Frontal cortex (tissue), 4 donors: ENCODE data around the gene MYLK2. TPM values are rescaled to one million over a fixed set of nuclear protein-coding genes. Genes with fewer than 3 reads are reported as not detected.
A peak's percentile ranks its signal among the peaks of the same experiment; 100 is the strongest.

Experiments
- DNase-seq, 2 donors: peaks; one replicate each; pipeline ENCODE4 v3.0.0; 2012; ENCODE audit warnings: low spot score in 2 of 2
- FAIRE-seq: peaks from 2 replicates; lab custom pipeline; 2012; peaks lifted over from hg19 to GRCh38; lab: Jason Lieb, UNC
- small RNA-seq: library from RNA; depleted of rRNA; stranded (forward); fragments of <200 nt; gene quantifications from one replicate; pipeline ENCODE3, GENCODE V24; 2014
- total RNA-seq: library from RNA; depleted of rRNA; stranded (reverse); fragments of >200 nt; gene quantifications from one replicate; pipeline ENCODE4 v1.2.3, GENCODE V29; 2014
- donor health status: control.
- donor health status: control.
- donor health status: control.

The MYLK2 gene
- total RNA-seq, 1 donor from 2014 or later = 0.82 TPM

DNA sequence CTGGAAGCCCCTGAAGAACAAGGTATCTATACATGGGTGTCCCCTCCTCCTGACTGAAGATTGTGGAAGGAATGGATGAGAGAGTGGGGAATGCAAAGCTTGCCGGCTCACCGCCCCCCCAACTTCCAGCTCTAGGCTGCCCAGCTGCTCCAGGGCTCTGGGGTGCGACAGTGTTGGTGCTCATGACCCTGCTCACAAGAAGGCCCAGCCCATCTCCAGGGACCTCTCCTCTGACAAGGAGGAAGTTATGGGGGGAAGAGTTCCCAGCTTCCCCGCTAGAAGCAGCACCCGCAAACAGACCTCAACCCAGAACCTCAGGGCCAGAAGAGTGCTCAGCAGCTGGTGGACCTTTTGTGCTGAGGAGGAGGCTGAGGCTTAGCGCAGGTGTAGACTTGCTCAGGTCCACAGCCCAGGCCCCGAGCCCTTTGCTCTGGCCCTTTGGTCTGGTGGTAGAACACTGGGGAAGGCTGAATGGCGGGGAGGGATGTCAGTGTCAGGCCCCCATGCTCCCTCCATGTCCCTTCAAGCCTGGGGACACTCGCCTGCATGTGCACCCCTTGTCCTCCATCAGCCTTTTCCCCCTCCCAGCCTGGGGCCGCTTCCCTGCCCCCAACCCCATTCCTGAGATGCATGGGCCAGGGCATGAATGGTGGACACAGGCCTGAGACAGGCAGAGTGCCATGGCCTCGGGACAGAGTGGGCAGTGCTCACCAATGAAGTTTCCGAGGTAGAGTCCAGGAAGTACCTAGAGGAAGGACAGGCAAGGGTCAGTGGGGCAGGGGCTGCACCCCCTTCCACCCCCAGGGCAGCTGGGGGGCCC, 49.9 kb downstream of the MYLK2 start:
- no peak for FAIRE-seq
- DNase-seq = no peak

DNA sequence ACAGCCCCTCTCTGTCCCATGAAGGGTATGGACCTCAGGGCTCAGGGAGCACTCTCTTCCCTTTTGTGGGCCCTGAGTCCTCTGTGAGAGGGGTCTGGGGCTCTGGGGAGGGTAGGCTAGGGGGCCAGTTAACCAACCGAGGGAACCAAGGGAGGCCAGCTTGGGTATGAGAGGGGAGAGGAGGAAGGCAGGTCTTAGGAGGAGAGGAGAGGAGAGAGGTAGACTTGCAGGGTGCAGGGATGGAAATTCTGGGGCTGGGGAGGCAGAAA, 50.5 kb downstream of the MYLK2 start:
- DNase-seq (no peak), FAIRE-seq (no peak)

DNA sequence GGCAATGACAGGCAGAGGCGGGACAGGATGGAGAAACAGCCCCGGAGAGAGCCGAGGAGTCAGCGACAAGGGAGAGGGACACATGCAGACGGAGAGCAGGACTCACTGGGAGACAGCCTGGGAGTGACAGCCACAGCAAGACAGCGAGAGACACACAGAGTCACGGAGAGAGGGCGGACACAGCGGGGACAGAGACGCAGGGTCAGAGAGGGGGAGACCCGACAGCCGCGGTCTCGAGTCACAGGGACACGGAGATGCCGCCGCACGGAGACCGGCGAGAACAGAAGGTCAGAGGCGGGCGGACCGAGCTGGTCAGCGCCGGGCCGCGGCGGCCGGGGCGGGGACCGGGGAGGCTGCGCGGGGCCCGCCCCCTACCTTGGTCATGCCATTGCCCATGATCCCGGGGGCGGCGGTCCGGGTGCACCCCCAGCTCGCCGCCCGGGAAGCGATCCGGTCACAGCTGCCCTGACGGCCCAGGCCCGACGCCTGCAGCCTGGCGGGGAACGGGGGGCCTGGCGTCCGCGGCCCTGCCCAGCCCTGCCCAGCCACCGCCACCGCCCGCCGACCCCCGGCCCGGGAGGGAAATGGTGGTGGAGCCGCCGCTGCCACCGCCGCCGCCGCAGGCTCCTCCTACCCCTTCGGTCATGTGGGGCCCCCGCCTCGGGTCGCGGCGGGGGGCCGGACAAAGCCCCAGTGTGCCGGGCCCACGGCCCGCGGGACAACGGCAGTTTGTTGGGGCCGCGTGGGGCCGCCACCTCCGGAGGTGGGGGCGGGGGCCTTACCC, 51.0 kb downstream of the MYLK2 start, which contains the start of the genes DUSP15 and TTLL9:
Gene DUSP15 (minus strand): TSS at position 586 of the 784 bp plus-strand sequence. CDS start 190 bp downstream, at position 396.
Gene TTLL9 (plus strand): TSS at position 693 of the 784 bp plus-strand sequence. CDS start 493 bp downstream, outside the sequence.
- peak; percentile 84 to 89 for DNase-seq
- FAIRE-seq = no peak

DNA sequence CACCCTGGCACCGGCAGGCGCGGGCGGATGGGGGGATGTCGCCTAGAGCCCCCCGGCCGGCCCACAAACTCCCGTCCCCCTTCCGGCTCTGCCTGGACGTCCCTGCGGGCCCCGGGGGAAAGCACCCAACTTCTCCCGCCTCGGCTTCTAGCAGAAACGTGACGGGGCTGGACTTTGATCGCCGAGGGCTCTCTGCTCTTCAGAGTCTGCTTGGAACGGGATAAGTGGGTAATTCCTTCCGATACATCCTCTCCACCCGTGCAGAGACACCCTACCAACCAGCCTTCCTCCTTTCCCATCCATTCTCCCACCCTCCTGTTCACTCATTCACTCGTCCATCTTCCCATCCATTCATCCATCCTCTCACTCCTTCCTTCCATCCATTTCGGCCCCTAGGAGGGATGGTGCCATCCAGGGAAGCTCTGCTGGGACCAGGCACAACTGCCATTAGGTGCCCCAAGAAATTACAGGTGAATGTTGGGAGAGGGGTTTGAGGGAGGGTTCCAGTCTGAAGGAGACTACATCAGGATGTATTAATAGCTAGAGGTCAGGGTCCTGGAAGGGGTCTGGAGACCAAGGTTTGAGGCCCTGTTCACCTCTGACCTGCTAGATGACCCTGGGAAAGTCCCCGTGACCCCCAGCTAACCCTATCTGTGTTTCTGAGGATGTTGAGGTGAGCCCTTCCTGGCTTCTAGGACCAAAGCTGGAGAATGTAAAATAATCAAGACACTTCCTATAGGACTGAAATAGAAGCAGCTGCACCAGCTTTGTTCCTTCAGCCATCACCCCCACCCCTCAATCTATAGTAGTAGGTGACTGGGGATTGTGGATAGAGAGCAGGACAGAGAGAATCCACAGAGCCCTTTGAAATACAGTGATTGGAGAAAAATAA, 51.8 kb downstream of the MYLK2 start:
- no peak for DNase-seq
- no peak for FAIRE-seq

DNA sequence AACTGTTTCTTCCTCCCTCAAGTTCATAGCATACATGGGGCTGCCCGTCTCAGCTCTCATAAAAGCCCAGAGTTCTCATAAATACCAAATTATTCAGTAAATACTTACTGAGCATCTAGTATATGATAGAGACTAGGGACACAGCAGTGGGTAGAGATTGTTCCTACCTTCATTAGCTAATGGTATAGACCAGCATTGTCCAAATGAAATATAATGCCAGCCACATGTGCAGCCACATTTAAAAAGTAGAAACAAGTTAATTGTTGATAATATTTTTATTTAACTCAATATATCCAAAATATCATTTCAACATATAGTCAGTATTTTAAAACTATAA, 52.4 kb downstream of the MYLK2 start:
- DNase-seq (no peak), FAIRE-seq (no peak)

DNA sequence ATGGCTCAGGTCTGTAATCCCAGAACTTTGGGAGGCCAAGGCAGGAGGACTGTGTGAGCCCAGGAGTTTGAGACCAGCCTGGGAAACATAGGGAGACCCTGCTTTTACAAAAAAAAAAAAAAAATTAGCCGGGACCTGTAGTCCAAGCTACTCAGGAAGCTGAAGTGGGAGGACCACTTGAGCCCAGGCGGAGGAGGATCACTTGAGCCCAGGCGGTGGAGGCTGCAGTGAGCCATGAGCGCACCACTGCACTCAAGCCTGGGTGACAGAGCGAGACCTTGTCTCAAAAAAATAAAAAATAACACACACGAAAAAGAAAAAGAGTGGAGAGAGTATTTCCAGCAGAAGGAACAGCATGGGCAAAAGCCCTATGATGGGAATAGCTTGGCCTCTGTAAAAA, 53.2 kb downstream of the MYLK2 start:
- FAIRE-seq (no peak), DNase-seq (no peak)

DNA sequence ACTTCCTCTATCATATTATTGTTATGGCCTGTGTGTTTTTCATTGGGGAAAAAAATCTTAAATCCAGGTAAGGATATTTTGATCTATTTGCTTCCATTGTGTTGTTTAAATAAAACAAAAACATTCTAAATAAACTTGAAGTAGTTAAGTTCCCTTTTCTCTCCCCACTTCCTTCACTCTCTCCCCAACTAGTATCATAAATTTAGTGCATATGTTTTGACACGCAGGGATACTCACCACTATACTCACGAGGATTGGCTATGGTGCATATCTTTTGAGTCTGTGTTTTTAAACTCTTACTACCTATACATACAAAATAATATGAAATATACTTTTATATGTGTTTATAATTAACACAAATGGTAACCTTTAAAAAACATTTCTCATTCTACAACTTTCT, 56.5 kb downstream of the MYLK2 start:
- DNase-seq = no peak
- FAIRE-seq = no peak

DNA sequence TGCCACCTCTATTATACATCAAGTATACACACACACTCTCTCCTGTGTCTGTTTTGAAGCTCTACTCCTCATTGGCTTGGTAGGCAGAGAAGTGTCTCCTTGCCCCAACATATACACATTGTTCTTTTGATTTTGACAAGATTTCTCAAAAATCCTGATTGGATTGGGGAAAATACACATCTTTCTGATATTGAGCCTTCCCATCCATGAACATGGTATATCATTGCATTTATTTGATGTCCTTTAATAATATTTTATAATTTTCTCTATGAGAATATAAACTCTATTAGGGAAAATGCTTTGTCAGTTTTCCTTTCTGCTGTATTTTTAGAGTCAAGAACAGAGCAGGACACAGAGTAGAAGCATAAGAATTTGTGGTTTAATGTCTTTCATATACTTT, 58.5 kb downstream of the MYLK2 start:
- no peak for FAIRE-seq

DNA sequence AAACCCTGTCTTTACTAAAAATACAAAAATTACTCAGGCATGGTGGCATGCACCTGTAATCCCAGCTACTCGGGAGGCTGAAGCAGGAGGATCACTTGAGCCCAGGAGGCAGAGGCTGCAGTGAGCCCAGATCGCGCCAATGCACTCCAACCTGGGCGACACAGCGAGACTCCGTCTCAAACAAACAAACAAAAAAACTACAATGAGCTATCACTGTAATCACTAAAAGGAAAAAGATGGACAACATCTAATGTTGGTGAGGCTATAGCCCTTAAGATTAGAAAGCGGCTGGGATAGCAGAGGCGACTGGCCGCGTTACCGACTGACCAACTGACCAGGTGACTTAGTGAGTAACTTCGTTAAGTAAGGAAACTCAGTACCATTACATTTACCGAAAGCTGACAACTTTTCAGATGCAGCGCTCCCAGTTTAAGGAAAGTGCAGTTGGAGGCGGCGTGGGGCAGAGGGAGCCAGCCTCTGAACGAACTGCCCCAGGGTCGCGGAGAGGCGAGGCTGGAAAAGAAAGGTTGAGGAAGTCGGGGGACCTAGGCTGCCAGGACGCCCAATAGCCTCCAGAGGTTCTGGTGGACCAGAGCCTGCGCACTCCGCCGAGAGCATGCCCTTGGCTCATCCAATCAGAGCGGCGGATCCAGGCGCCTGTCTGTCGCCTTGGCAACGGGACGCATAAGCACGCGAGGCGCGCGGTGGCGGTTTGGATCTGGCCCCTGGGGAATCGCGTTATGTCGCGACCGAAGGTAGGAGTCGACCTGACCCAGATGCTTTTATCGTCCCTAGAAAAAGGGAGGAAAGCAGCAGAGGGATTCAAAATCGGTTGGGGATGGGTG, 60.2 kb downstream of the MYLK2 start:
- no peak for FAIRE-seq
- peak; percentile 78 to 89 for DNase-seq

More for the DNA sequence above, 58.5 kb downstream of the MYLK2 start:
- DNase-seq = no peak

DNA sequence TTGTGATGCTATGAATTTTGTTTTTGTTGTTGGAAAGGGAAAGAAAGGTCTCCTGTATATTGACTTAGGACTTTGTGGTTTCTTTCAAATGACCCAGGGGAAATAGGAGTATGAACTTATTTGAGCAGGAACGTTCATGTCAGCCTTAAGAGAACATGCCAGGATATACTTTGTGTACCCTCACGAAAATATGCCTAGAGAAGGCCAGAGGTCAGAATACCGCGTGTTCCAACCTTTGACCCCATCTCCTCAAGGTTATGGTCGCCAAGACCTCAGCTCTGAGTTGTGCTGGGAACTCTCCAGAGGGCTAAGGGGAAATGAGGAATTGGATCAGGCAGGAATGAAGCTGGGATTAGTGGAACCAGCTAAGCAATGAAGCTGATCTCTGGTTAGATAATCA, 62.8 kb downstream of the MYLK2 start:
- FAIRE-seq = no peak

DNA sequence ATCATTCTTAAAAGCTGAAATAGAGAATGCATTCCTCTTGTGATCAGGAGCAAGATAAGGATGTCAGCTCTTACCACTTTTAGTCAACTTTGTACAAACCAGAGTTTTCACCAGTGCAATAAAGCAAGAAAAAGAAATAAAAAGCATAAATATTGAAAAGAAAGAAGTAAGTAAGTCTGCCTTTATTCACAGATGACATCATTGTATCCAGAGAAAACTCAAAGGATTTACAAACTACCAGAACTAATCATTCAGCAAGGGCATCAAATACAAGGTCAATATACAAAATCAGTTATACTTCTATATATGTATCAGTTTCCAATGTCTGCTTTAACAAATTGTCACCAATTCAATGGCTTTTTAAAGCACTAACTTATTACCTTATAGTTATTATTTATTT, 64.7 kb downstream of the MYLK2 start:
- FAIRE-seq (no peak), DNase-seq (no peak)

More for the DNA sequence above, 62.8 kb downstream of the MYLK2 start:
- DNase-seq = no peak

Small RNA genes within 50 kb of the gene (small RNA-seq; reads per million reads assigned to genes)
- gene AL160175.1 = not detected

Other genes with a start within 250 kb of the MYLK2 start
- gene ID1, start 214.1 kb upstream of the MYLK2 start, total RNA-seq = 46.1 TPM
- 1.2 TPM for gene COX4I2, start 181.4 kb upstream of the MYLK2 start, total RNA-seq
- 32.6 TPM for gene BCL2L1, start 96.5 kb upstream of the MYLK2 start, total RNA-seq
- gene TPX2, start 80.1 kb upstream of the MYLK2 start, total RNA-seq = 5.7 TPM
- gene FOXS1, start 26.2 kb downstream of the MYLK2 start, total RNA-seq = 0.82 TPM
- 9.8 TPM for gene DUSP15, start 51.2 kb downstream of the MYLK2 start, total RNA-seq
- 1.2 TPM for gene TTLL9, start 51.3 kb downstream of the MYLK2 start, total RNA-seq
- gene PDRG1, start 132.7 kb downstream of the MYLK2 start, total RNA-seq = 6.9 TPM
- 9.8 TPM for gene XKR7, start 148.8 kb downstream of the MYLK2 start, total RNA-seq
- 2.9 TPM for gene CCM2L, start 191.1 kb downstream of the MYLK2 start, total RNA-seq
- 2.9 TPM for gene HCK, start 232.9 kb downstream of the MYLK2 start, total RNA-seq